ENCODE data around the gene NIPAL4.
"Not testable (repeated sequence)": the region's sequence is repeated elsewhere in the genome, so short reads cannot be mapped to it uniquely, and the experiment has no call there.

NIPAL4 gene

DNA sequence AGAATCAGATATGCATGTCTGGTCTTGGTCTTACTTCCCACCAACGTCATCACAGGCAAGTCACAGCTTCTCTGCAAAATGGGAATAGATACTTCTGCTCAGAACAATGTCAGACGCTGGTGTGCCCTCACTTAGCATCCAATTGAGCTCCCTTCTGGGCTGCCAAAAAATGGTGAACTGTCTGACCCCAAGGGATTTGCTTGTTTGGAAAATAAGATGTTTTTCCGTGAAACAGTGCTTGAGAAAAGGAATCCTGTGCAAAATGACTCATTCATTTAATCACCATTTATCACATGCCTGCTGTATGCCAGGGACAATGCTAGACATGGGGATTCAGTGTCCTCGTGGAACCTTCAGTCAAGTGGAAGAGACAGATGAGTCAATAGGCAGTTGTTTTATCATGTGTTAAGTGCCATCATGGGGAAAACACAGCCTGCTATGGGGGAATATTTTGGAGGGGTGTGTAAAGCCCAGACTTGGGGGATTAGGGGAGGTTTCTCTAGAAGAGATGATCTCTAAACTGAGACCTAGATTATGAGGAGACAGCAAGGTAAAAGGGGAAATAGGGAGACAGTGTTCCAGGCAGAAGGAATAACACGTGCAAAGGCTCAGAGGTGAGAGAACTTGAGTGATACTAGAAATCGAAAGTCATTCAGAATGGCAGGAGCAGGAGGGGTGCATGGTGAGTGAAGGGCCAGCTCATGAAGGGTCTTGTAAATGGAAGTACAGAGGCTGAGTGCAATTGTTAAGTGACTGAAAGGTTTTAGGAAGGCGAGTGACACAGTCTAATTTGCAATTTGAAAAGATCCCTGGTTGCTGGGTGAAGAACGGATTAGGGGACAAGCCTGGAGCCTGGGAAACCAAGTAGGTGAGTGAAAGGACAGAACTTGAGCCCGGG is 3.9 kb downstream of the NIPAL4 start:
- DNase-seq (ENCODE audit: low read depth): no peak

DNA sequence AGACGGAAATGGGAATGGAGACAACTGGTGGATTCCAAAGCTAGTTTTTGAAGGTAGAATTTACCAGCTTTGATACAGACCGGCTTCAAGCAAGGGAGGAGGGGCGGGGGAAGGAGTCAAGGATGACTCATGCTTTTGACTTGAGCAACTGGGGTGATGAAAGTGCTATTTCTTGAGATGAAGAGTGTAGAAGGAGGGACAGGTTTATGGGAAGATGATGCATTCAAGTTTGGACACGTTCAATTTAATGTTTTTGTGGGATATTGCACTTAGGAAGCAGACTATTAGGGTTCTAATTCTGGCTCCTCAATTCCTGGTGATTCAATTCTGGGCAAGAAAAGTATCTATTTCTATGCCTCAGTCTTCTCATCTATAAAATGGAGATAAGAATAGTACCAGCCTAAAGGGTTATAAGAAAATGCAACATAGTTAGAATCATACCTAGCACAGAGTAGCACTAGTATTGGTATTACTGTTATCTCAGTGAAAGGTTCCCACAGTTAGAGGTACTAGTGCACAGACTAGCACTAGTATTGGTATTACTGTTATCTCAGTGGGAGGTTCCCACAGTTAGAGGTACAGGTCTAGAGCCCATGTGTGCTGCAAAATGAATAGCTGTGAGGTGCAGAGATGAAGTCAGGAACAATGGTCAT is 4.6 kb downstream of the NIPAL4 start:
- no peak for DNase-seq (ENCODE audit: low read depth)

DNA sequence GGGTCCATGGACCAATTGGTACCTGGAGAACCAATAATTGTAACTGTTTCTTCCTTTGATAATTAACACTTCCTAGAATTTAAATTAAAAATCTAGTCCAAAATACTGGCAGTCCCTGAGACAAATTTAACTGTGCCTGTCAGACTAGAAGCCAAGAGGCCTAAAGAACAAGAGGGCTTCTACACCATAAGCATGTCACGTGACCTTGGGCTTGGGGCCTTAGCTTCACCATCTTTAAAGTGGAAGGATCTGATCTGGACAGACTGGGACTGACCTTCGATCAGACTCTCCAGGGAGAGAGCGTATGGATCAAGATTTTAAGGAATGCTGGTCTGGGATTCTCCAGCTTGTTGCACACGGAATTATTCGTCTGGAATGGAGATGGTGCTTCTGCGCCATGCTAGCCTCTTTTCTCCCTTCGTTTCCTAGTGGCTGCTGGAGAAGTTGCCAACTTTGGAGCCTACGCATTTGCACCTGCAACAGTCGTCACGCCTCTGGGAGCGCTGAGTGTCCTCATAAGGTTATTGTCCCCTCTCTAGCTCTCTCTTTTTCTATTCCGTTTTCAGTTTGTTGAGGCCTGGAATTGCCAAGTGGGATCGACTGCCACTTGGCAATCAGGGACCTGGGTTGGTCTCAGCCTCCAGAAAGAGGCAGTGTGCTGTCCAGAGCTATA is 8.4 kb downstream of the NIPAL4 start:
- DNase-seq (ENCODE audit: low read depth): no peak

- DNase-seq (ENCODE audit: low read depth): no peak
Observed at GRCh38 chr5:157469073-157469472, 9.1 kb downstream of the NIPAL4 start.

- DNase-seq (ENCODE audit: low read depth): no peak
Observed at GRCh38 chr5:157469687-157470086, 9.7 kb downstream of the NIPAL4 start.

GRCh38 chr5:157470631-157471030 is 10.6 kb downstream of the NIPAL4 start:
- DNase-seq (ENCODE audit: low read depth): no peak

GRCh38 chr5:157471709-157472108 is 11.7 kb downstream of the NIPAL4 start:
- DNase-seq (ENCODE audit: low read depth): no peak

DNA sequence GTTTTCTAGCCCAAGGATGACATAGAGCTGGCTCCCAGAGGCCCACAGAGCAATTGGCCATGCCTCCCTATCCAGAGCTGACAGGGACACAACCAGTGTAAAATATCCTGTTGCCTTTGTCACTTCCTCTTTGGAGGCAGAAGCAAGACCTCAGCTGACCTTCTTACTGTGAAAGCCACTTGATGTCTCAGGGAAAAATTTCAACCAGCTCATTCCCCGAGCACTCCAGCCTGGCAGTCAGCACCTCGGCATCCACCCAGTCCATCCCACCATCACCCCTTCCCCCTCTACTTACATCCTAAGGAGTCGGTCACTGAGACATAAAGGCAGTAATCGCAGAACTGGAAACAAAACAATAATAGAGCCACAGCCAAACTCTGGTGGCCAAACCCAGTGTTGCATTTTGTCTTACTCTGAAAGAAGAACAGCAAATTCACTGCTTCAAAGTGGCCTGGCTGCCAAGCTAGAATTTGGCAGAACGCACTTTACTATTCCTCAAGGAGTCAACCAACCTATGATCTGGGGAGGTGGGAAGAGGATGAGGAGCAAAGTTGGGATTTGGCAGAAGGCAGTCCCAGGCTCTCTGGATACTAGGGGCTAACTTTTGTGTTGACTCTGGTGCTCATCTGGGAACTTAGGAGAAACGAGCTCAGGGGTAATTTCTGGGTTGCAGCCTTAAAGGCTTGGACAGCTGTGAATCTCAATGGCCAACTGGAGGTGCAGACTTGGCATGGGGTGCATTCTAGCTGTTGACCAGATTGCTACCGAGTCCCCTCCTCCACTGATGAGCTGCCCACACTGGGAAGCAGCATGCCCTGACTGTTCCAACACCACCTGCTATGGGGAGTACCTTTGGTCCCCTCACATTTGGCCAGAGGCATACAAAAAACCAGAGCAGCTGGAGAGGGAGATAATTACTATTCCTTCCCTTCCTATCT is 13.6 kb downstream of the NIPAL4 start:
- no peak for DNase-seq (ENCODE audit: low read depth)

GRCh38 chr5:157475432-157475831 is 15.4 kb downstream of the NIPAL4 start:
- DNase-seq (ENCODE audit: low read depth): no peak

DNA sequence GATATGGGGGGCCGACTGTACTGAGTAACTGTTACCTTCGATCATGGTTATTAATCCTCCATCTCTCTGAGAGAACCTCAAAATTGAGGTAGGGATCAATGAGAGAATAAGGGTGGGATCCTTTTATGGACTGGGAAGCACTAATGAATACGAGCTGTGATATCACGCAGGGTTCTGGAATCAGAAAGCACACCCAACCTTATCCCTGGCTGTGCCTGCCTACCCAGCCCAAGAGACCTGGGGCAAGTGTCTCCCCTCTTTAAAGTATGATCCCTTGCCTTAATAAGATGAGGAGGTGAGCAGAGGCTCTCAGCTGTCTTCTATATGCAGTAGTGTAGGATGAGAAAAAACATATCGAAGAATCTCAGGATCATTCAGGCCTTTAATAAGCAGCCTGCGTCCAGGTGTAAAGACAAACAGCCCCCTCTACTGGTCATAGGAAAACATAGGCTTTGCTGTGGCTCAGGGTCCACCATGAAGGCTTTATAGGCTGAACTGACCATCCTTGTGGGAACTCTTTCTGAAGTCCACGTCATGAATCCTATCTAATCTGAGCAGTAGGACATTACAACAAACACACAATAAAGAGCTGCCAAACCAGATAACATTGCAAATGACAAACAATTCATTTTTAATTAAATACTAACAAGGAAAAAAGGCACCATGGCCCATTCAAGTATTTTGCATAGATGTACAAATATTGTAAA is 16.8 kb downstream of the NIPAL4 start:
- no peak for DNase-seq (ENCODE audit: low read depth)

DNA sequence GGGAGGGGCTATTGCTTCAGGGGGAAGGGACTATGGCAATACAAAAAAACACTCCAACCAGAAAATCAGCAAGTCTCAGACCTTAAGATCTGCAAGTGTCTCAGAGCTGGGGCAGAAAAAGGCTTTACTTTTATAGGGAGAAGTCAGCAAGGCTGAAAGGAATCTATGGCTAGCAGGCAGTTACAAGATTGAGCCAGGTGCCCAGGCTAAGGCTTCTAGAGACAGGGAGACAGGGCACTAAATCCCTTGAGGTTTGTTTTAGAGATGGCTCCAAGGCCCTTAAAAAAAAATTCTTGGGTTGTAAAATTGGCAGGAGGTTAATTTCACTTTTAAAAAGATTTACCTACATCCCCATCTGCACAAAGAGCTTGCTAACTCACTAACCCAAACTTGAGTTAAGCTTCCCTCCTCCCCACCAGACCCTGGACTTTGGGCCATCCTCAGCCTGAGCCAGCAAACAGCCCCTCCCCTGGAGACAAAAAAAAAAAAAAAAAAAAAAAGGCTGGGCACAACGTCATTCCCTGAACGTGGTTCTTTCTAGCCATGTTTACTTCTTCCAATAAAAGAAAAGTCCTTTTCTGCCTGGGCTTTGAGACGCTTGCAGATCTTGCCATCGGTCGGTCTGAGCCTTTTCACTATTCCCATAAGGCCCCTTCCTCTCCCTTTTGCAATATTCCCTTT is 17.9 kb downstream of the NIPAL4 start:
- no peak for DNase-seq (ENCODE audit: low read depth)

DNA sequence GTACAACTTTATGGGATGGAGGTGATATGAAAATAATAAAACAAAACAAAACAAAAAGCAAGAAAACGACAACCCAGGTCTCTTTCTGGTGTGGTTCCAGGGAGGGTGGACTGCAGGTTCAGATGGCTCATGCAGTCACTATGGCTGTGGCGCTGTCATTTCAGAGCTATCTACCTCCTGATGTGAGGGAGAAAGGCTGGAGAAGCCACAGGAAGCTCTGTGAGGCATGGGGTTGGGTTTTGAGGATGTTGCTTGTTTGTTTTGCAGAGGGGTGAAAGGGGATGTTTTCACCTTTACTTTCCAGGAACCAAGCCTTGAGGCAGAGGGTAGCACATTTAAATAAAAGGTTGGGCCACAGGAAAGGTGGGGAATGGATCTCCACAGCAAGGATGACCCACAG is 18.7 kb downstream of the NIPAL4 start:
- DNase-seq (ENCODE audit: low read depth): no peak

DNA sequence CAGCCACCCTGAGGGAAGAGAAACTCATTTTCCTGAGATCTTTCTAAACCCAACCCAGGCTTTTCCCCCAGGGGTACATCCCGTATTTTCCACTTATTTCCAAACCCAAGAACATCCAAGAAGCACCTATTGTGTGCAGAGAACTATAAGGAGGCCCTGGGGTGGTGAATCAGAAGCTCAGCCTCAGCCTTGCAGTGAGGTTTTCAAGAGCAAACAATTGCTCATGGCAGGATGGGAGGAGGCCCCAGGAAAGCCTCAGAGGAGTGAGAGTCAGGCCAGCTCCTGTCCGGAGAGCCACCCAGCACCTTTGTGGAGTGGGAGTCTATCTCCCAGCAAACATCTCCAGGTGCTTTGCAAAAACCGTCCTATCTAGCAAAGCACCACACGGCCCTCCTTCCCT is 19.2 kb downstream of the NIPAL4 start:
- DNase-seq (ENCODE audit: low read depth): no peak

- no peak for DNase-seq (ENCODE audit: low read depth)
Observed at GRCh38 chr5:157479612-157480510, 19.8 kb downstream of the NIPAL4 start.

DNA sequence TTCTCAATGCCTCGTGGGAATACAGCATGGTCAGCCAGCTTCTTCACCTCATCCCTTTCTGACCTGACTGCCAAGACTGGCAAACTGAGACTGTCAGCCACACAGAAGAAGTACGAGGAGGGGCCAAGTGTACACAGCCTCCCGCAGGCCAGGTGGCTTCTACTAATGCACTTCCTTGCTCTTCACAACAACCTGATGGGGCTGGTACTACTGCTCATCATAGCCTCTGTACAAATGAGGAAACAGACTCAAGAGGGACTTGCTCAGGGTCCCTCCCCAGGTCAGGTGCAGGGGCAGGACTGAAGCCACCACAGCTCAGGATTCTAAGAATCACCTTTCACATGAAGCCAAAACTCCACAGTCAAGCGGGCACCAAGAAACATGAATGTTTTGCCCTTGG is 21.3 kb downstream of the NIPAL4 start:
- DNase-seq (ENCODE audit: low read depth): no peak

- no peak for DNase-seq (ENCODE audit: low read depth)
Observed at GRCh38 chr5:157481666-157482065, 21.7 kb downstream of the NIPAL4 start.

DNA sequence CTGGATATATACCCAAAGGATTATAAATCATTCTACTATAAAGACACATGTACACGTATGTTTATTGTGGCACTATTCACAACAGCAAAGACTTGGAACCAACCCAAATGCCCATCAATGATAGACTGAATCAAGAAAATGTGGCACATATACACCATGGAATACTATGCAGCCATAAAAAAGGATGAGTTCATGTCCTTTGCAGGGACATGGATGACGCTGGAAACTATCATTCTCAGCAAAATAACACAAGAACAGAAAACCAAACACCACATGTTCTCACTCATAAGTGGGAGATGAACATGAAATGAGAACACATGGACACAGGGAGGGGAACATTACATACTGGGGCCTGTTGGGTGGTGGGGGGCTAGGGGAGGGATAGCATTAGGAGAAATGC is 22.7 kb downstream of the NIPAL4 start:
- not testable (repeated sequence) for DNase-seq (ENCODE audit: low read depth)

DNA sequence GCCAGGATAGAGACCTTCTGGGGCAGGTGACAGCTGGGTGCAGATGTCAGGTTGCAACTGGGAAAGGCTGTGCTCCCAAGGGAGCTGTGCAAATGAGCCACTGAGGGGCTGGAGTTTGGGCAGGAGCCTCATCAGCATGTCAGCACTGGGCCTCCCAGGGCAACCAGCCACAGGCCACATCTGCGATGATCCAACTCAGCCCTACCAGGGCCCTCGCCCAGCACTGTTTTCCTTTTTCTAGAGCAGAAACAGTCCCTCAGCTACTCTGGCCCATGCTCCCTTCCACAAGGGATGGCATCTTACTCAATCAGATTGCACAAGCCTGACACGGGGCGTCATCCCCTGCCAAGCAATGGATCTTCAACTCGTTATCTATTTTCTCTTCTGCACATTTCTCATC is 24.8 kb downstream of the NIPAL4 start:
- no peak for DNase-seq (ENCODE audit: low read depth)

DNA sequence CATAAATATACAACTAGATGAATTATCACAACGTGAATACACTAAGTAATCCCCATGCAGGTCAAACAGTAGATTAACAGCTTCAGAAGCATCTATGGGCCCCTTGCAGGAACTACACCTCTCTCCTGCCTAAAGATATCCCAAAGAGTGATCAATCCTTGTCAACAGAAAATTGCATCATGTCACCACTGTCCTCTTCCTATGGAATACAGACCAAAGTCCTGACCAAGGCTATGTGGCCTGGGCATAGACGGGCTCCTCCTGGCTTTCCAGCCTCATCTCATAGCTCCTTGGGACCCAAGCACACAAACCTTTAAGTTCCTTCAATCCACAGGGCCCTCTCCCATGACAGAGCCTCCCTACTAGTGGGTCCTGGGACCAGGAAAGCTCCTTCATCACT is 25.3 kb downstream of the NIPAL4 start:
- no peak for DNase-seq (ENCODE audit: low read depth)

- DNase-seq (ENCODE audit: low read depth): no peak
Observed at GRCh38 chr5:157485811-157486210, 25.8 kb downstream of the NIPAL4 start.
